Keratinocyte (primary cell): Measurements from ENCODE around the gene VCAM1. TPM values are rescaled to one million over a fixed set of nuclear protein-coding genes. Genes with fewer than 3 reads are reported as not detected.

Source experiments
- DNase-seq: peaks from one replicate; pipeline ENCODE4 v3.0.0-alpha.2; 2011; ENCODE audit warnings: low read depth, missing footprints, low spot score
- FAIRE-seq: peaks from 2 replicates; lab custom pipeline; 2011; peaks lifted over from hg19 to GRCh38; lab: Jason Lieb, UNC
- H2AFZ ChIP-seq: 2 replicates; pipeline ENCODE4 v1.6.0; 2012; ENCODE audit warnings: low read length, control low read depth, inconsistent platforms; ENCODE audit not compliant: control insufficient read depth
- H3K27ac ChIP-seq: 2 replicates; pipeline ENCODE4 v1.5.1; 2011; ENCODE audit warnings: low read length; ENCODE audit not compliant: control insufficient read depth, insufficient read depth
- H3K27me3 ChIP-seq: 3 replicates; pipeline ENCODE4 v1.6.0; 2011; ENCODE audit warnings: low read length; ENCODE audit not compliant: control insufficient read depth, insufficient read depth; ENCODE audit errors: extremely low read depth
- H3K36me3 ChIP-seq, 2 experiments: 2 replicates in 1 of 2; 3 replicates in 1 of 2; pipeline ENCODE4 v1.5.1; 2011; ENCODE audit warnings: low read length in 2 of 2, mild to moderate bottlenecking in 1 of 2; ENCODE audit not compliant: control insufficient read depth in 2 of 2, insufficient read depth in 2 of 2; ENCODE audit errors: extremely low read depth in 1 of 2
- H3K4me1 ChIP-seq: 3 replicates; pipeline ENCODE4 v1.5.1; 2011; ENCODE audit warnings: low read length; ENCODE audit not compliant: control insufficient read depth, insufficient read depth; ENCODE audit errors: extremely low read depth
- H3K4me2 ChIP-seq: 3 replicates; pipeline ENCODE4 v1.6.0; 2011; ENCODE audit warnings: low read depth, low read length; ENCODE audit not compliant: control insufficient read depth, insufficient read depth; ENCODE audit errors: extremely low read depth
- H3K4me3 ChIP-seq, 3 experiments: fragments of 200-600 bp in 1 of 3; sonication (generic) in 1 of 3; 2 replicates in 2 of 3; 3 replicates in 1 of 3; pipeline ENCODE4 v1.5.1; 2011 to 2016; ENCODE audit warnings: low read length in 3 of 3, mild to moderate bottlenecking in 3 of 3, control low read depth in 2 of 3, inconsistent platforms in 1 of 3, low read depth in 1 of 3, mixed read lengths in 1 of 3, mixed run types in 1 of 3, moderate library complexity in 1 of 3; ENCODE audit not compliant: control insufficient read depth in 2 of 3, insufficient read depth in 2 of 3; ENCODE audit errors: extremely low read depth in 1 of 3
- H3K79me2 ChIP-seq: 2 replicates; pipeline ENCODE4 v1.6.0; 2012; ENCODE audit warnings: low read length; ENCODE audit not compliant: control insufficient read depth, insufficient read depth
- H3K9ac ChIP-seq: 3 replicates; pipeline ENCODE4 v1.6.0; 2011; ENCODE audit warnings: low read length; ENCODE audit not compliant: control insufficient read depth, insufficient read depth; ENCODE audit errors: extremely low read depth
- H3K9me1 ChIP-seq: 3 replicates; pipeline ENCODE4 v1.6.0; 2011; ENCODE audit warnings: low read length; ENCODE audit not compliant: control insufficient read depth, insufficient read depth; ENCODE audit errors: extremely low read depth
- H3K9me3 ChIP-seq: 2 replicates; pipeline ENCODE4 v1.5.1; 2012; ENCODE audit warnings: low read depth, low read length; ENCODE audit not compliant: control insufficient read depth
- H4K20me1 ChIP-seq: 3 replicates; pipeline ENCODE4 v1.6.0; 2011; ENCODE audit warnings: low read length; ENCODE audit not compliant: control insufficient read depth, insufficient read depth; ENCODE audit errors: extremely low read depth
- EZH2 ChIP-seq: IDR thresholded peaks from one replicate; pipeline ENCODE4 v1.6.1; 2012; ENCODE audit warnings: inconsistent platforms, mild to moderate bottlenecking, low read length, moderate library complexity
- dilution Hi-C: fragments of 300-500 bp; cut with MboI; formaldehyde crosslinking; loops from one replicate; pipeline ENCODE4 v1.7.0; 2020; ENCODE audit warnings: low sequenced_read_pairs; ENCODE audit not compliant: extremely low pct_ligation_motif_present
- polyA plus RNA-seq, 5 experiments: library from polyadenylated mRNA; depleted of rRNA in 3 of 5; stranded (reverse) in 3 of 5; stranded (forward) in 1 of 5; unstranded in 1 of 5; fragments of >200 nt; gene quantifications; 1 replicate in 1 of 5; 2 replicates in 3 of 5; 3 replicates in 1 of 5; pipeline versions ENCODE4 v1.2.1 to v1.2.3, GENCODE V29; 2011 to 2012; ENCODE audit warnings: missing spikeins in 2 of 5, low read depth in 1 of 5, low replicate concordance in 1 of 5
- TF ChIP-seq, protein P1 (sequence below), 3 experiments: IDR thresholded peaks in 1 of 3; conservative IDR thresholded peaks in 1 of 3; optimal IDR thresholded peaks in 1 of 3; 2 replicates in 2 of 3; 3 replicates in 1 of 3; pipeline versions ENCODE3 to v1.5.1; 2011; ENCODE audit warnings: low read length in 3 of 3, mild to moderate bottlenecking in 3 of 3, moderate library complexity in 2 of 3, control low read depth in 1 of 3, inconsistent platforms in 1 of 3; ENCODE audit not compliant: insufficient read depth in 2 of 3; ENCODE audit errors: extremely low read depth in 1 of 3

VCAM1 gene
- polyA plus RNA-seq, 1 donor (not counting 4 experiments of a cell fraction or from before 2014, with no cell fraction given) = not detected

DNA sequence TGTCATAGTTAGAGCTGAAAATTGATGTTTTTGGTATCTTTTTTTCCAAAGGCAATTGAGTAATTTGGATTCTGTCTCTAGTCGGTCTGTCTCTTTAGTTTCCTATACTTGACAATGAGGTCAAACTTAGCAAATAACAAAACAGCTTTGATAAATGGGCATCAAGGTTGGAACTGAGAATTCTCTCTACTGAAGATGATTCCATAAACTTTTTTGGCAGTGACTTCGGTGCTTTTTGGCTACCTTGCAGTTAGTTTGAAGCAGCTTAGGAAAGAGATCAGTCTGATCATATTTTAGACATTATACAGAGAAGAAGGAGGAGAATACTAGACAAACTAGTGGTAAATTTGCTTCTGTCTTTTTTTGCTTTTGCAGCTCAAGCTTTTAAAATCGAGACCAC, 559 bp downstream of the VCAM1 start:
- TF ChIP-seq, protein P1, sequence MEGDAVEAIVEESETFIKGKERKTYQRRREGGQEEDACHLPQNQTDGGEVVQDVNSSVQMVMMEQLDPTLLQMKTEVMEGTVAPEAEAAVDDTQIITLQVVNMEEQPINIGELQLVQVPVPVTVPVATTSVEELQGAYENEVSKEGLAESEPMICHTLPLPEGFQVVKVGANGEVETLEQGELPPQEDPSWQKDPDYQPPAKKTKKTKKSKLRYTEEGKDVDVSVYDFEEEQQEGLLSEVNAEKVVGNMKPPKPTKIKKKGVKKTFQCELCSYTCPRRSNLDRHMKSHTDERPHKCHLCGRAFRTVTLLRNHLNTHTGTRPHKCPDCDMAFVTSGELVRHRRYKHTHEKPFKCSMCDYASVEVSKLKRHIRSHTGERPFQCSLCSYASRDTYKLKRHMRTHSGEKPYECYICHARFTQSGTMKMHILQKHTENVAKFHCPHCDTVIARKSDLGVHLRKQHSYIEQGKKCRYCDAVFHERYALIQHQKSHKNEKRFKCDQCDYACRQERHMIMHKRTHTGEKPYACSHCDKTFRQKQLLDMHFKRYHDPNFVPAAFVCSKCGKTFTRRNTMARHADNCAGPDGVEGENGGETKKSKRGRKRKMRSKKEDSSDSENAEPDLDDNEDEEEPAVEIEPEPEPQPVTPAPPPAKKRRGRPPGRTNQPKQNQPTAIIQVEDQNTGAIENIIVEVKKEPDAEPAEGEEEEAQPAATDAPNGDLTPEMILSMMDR (optimal IDR thresholded peaks at IDR 0.05 in 1 of 3, IDR thresholded peaks at IDR 0.05 in 1 of 3, conservative IDR thresholded peaks at IDR 0.05 in 1 of 3; ENCODE audit: extremely low read depth in 1 of 3, insufficient read depth in 2 of 3, low read length in 3 of 3) = no peak
- no peak for TF ChIP-seq EZH2
- H3K4me2 ChIP-seq = no peak overlapping the region
- H3K9ac ChIP-seq = no peak overlapping the region
- H2AFZ ChIP-seq = no peak overlapping the region
- no peaks in the 10 kb centered on the region for H3K9me1 ChIP-seq
- H3K4me1 ChIP-seq = no peaks in the 10 kb centered on the region
- H3K36me3 ChIP-seq = no peaks in the 10 kb centered on the region
- H4K20me1 ChIP-seq = no peaks in the 10 kb centered on the region
- no peaks in the 10 kb centered on the region for H3K9me3 ChIP-seq
- H3K27me3 ChIP-seq = peaks cover 5% of the 10 kb centered on the region
- dilution Hi-C loops = no loop called here
- H3K79me2 ChIP-seq = no peaks in the 10 kb centered on the region
- no peak overlapping the region for H3K4me3 ChIP-seq
- H3K27ac ChIP-seq = no peak overlapping the region
- DNase-seq (no peak), FAIRE-seq (no peak)

GRCh38 chr1:100720751-100721150, 1.2 kb downstream of the VCAM1 start:
- Histone ChIP-seq H3K4me3 (no peak overlapping the region), H3K9me3 (no peaks in the 10 kb centered on the region), H3K27ac (no peak overlapping the region), H3K4me2 (no peak overlapping the region), H4K20me1 (no peaks in the 10 kb centered on the region), H3K79me2 (no peaks in the 10 kb centered on the region), H3K9me1 (no peaks in the 10 kb centered on the region), H3K9ac (no peak overlapping the region), H2AFZ (no peak overlapping the region), H3K36me3 (no peaks in the 10 kb centered on the region), H3K4me1 (no peaks in the 10 kb centered on the region), H3K27me3 (peaks cover 5% of the 10 kb centered on the region)
- FAIRE-seq = no peak
- TF ChIP-seq, protein P1 (optimal IDR thresholded peaks at IDR 0.05 in 1 of 3, IDR thresholded peaks at IDR 0.05 in 1 of 3, conservative IDR thresholded peaks at IDR 0.05 in 1 of 3; ENCODE audit: extremely low read depth in 1 of 3, insufficient read depth in 2 of 3, low read length in 3 of 3) = no peak
- no peak for TF ChIP-seq EZH2
- dilution Hi-C loops = no loop called here
- DNase-seq = no peak
